Testis (tissue), 3 donors: Measurements from ENCODE around the gene PLAGL1. TPM values are rescaled to one million over a fixed set of nuclear protein-coding genes. Genes with fewer than 3 reads are reported as not detected.

ENCODE experiments used
- DNase-seq: peaks from one replicate; pipeline ENCODE4 v3.0.0-alpha.2; 2019
- H3K27ac ChIP-seq, 2 donors: fragments of 200-600 bp; sonication (generic); one replicate each; pipeline ENCODE4 v1.5.1; 2019
- H3K27me3 ChIP-seq: fragments of 200-600 bp; sonication (generic); one replicate; pipeline ENCODE4 v1.5.1; 2019
- H3K36me3 ChIP-seq: fragments of 200-600 bp; sonication (generic); one replicate; pipeline ENCODE4 v1.5.1; 2017; ENCODE audit warnings: low read depth; ENCODE audit errors: missing control alignments
- H3K4me1 ChIP-seq: fragments of 200-600 bp; sonication (generic); one replicate; pipeline ENCODE4 v1.5.1; 2019
- H3K4me3 ChIP-seq, 2 donors: fragments of 200-600 bp; sonication (generic); one replicate each; pipeline ENCODE4 v1.5.1; 2017 to 2019
- H3K9me3 ChIP-seq: fragments of 200-600 bp; sonication (generic); one replicate; pipeline ENCODE4 v1.5.1; 2017
- CTCF ChIP-seq, 3 experiments: fragments of 450-650 bp in 2 of 3; fragments of 200-600 bp in 1 of 3; sonication (generic) in 1 of 3; IDR thresholded peaks; one replicate each; pipeline ENCODE4 v1.5.1; 2016 to 2019; ENCODE audit warnings: antibody characterized with exemption in 3 of 3, mild to moderate bottlenecking in 2 of 3, moderate library complexity in 1 of 3
- POLR2A ChIP-seq: fragments of 450-650 bp; IDR thresholded peaks from one replicate; pipeline ENCODE4 v1.6.1; 2017; ENCODE audit warnings: antibody characterized with exemption, mild to moderate bottlenecking, moderate library complexity
- WGBS, 2 donors: methylation state at CpG; one replicate each; pipeline ENCODE4 v1.1.5; 2018; 5-methylcytosine and 5-hydroxymethylcytosine counted together
- intact Hi-C: fragments of 100-400 bp; cut with DNase I; formaldehyde crosslinking; loops from one replicate; pipeline ENCODE4 v1.15.1; 2023; ENCODE audit warnings: low total_unique reads
- polyA plus RNA-seq: library from polyadenylated mRNA; stranded (reverse); fragments of 350-450 nt; fragmentation: Illumina TruSeq; extraction: RNeasy Lipid Tissue Mini Kit (QIAGEN cat#74804); gene quantifications from one replicate; pipeline ENCODE4 v1.2.3, GENCODE V29; 2014; ENCODE audit warnings: low read depth, low replicate concordance; ENCODE audit not compliant: insufficient read depth
- total RNA-seq, 2 donors: library from RNA; depleted of rRNA; stranded (reverse); fragments of >200 nt; gene quantifications; one replicate each; pipeline ENCODE4 v1.2.3, GENCODE V29; 2016

Gene PLAGL1
- total and polyA plus RNA-seq, 3 donors from 2014 or later: 16.2 to 31.3 (median 17.4) TPM

- no peaks in the 10 kb centered on the region for H3K9me3 ChIP-seq
- 89 to 94% methylated on average over 3 of the region's 3 CpGs for WGBS, 2 donors
- no peak for DNase-seq
- H3K27me3 ChIP-seq: no peaks in the 10 kb centered on the region
- TF ChIP-seq POLR2A: no peak
- no peak for TF ChIP-seq CTCF (IDR thresholded peaks at IDR 0.05)
- no peak overlapping the region for H3K27ac ChIP-seq
- H3K4me1 ChIP-seq: no peaks in the 10 kb centered on the region
- no peak overlapping the region for H3K4me3 ChIP-seq
- intact Hi-C loops: no loop called here
- no peaks in the 10 kb centered on the region for H3K36me3 ChIP-seq
Measured at GRCh38 chr6:143999406-143999805, 8.7 kb downstream of the PLAGL1 start.

GRCh38 chr6:143998686-143999085, 9.4 kb downstream of the PLAGL1 start:
- 97% methylated on average over 2 of the region's 2 CpGs for WGBS, 2 donors
- TF ChIP-seq POLR2A: no peak
- TF ChIP-seq CTCF (IDR thresholded peaks at IDR 0.05): no peak
- H3K4me1 ChIP-seq: no peaks in the 10 kb centered on the region
- no peak overlapping the region for H3K27ac ChIP-seq
- intact Hi-C loops: no loop called here
- H3K4me3 ChIP-seq: no peak overlapping the region
- no peaks in the 10 kb centered on the region for H3K27me3 ChIP-seq
- H3K9me3 ChIP-seq: no peaks in the 10 kb centered on the region
- DNase-seq: no peak
- H3K36me3 ChIP-seq: no peaks in the 10 kb centered on the region

- 93 to 95% methylated on average over 7 of the region's 7 CpGs for WGBS, 2 donors
- Histone ChIP-seq H3K4me3 (no peak overlapping the region), H3K27me3 (no peaks in the 10 kb centered on the region), H3K9me3 (no peaks in the 10 kb centered on the region), H3K27ac (no peak overlapping the region), H3K36me3 (no peaks in the 10 kb centered on the region), H3K4me1 (no peaks in the 10 kb centered on the region)
- no peak for DNase-seq
- TF ChIP-seq CTCF (IDR thresholded peaks at IDR 0.05) (no peak), POLR2A (no peak)
- intact Hi-C loops: no loop called here
Measured at GRCh38 chr6:143993965-143994646, 14.0 kb downstream of the PLAGL1 start.

GRCh38 chr6:143992285-143992684, 15.8 kb downstream of the PLAGL1 start:
- TF ChIP-seq CTCF (IDR thresholded peaks at IDR 0.05) (no peak), POLR2A (no peak)
- no peaks in the 10 kb centered on the region for H3K27me3 ChIP-seq
- H3K36me3 ChIP-seq: no peaks in the 10 kb centered on the region
- no peaks in the 10 kb centered on the region for H3K4me1 ChIP-seq
- WGBS, 2 donors: 94 to 100% methylated on average over 1 of the region's 1 CpG
- intact Hi-C loops: no loop called here
- no peak overlapping the region for H3K27ac ChIP-seq
- H3K4me3 ChIP-seq: no peak overlapping the region
- no peaks in the 10 kb centered on the region for H3K9me3 ChIP-seq
- DNase-seq: no peak

GRCh38 chr6:143986463-143987065, 21.5 kb downstream of the PLAGL1 start:
- no peak for DNase-seq
- Histone ChIP-seq H3K27ac (no peak overlapping the region), H3K9me3 (no peaks in the 10 kb centered on the region), H3K4me1 (no peaks in the 10 kb centered on the region), H3K36me3 (no peaks in the 10 kb centered on the region), H3K27me3 (no peaks in the 10 kb centered on the region), H3K4me3 (no peak overlapping the region)
- TF ChIP-seq CTCF (IDR thresholded peaks at IDR 0.05): no peak
- TF ChIP-seq POLR2A: no peak
- intact Hi-C loops: no loop called here
- WGBS, 2 donors: 81 to 91% methylated on average over 5 of the region's 5 CpGs
